ENCODE measurements around the gene SP7. TPM values are rescaled to one million over a fixed set of nuclear protein-coding genes. Genes with fewer than 3 reads are reported as not detected.

Gene SP7
- total RNA-seq, 4 donors from 2014 or later = 0.34 to 0.62 TPM; not detected in 2

- intact Hi-C loops (cut with DNase I; ENCODE audit: low total_unique reads) = no loop called here
- H3K9me3 ChIP-seq = no peaks in the 10 kb centered on the region
- peak within 1 kb of the TSS; percentile 71 to 90 for H3K4me3 ChIP-seq
- H3K36me3 ChIP-seq = no peaks in the 10 kb centered on the region
- TF ChIP-seq POLR2A (IDR thresholded peaks at IDR 0.05) (peak in 1 of 2 donors; percentile 82), CTCF (IDR thresholded peaks at IDR 0.05) (no peak)
- H3K27ac ChIP-seq = peak within 1 kb of the TSS; percentile 100
- peak; percentile 90 to 93 for DNase-seq
- no peaks in the 10 kb centered on the region for H3K27me3 ChIP-seq
- H3K4me1 ChIP-seq = peaks cover 10 to 27% of the 10 kb centered on the region in 2 donors
Observed at GRCh38 chr12:53380104-53380793, 44.1 kb upstream of the SP7 start, which contains the start of gene SP1. Gene SP1, plus strand, starts transcription at chr12:53380176. Its CDS starts 116 bp downstream, at chr12:53380292.

GRCh38 chr12:53379389-53380103 lies 43.4 kb upstream of the SP7 start:
- DNase-seq = peak; percentile 99 to 100
- Histone ChIP-seq H3K4me1 (peaks cover 10 to 22% of the 10 kb centered on the region in 2 donors), H3K36me3 (no peaks in the 10 kb centered on the region), H3K27ac (peak overlapping the region; percentile 100), H3K9me3 (no peaks in the 10 kb centered on the region), H3K27me3 (no peaks in the 10 kb centered on the region), H3K4me3 (peak overlapping the region; percentile 71 to 90)
- TF ChIP-seq CTCF (IDR thresholded peaks at IDR 0.05) (peak in 1 of 4 experiments; percentile 9), POLR2A (IDR thresholded peaks at IDR 0.05) (peak; percentile 91 to 96)
- intact Hi-C loops (cut with DNase I; ENCODE audit: low total_unique reads) = no loop called here

GRCh38 chr12:53378724-53379388 lies 42.7 kb upstream of the SP7 start:
- Histone ChIP-seq H3K9me3 (no peaks in the 10 kb centered on the region), H3K27ac (peak overlapping the region; percentile 95 to 99), H3K27me3 (no peaks in the 10 kb centered on the region), H3K36me3 (no peaks in the 10 kb centered on the region), H3K4me3 (peak overlapping the region; percentile 51 to 71), H3K4me1 (peaks cover 10 to 22% of the 10 kb centered on the region in 2 donors)
- TF ChIP-seq CTCF (IDR thresholded peaks at IDR 0.05) (peak in 1 of 4 experiments; percentile 17), POLR2A (IDR thresholded peaks at IDR 0.05) (no peak)
- intact Hi-C loops (cut with DNase I; ENCODE audit: low total_unique reads) = no loop called here
- DNase-seq = no peak

- no peaks in the 10 kb centered on the region for H3K9me3 ChIP-seq
- intact Hi-C loops (cut with DNase I; ENCODE audit: low total_unique reads) = no loop called here
- H3K27ac ChIP-seq = peak overlapping the region; percentile 95 to 99
- no peak overlapping the region for H3K4me3 ChIP-seq
- H3K4me1 ChIP-seq = peaks cover 10 to 20% of the 10 kb centered on the region in 2 donors
- TF ChIP-seq CTCF (IDR thresholded peaks at IDR 0.05) (no peak), POLR2A (IDR thresholded peaks at IDR 0.05) (no peak)
- H3K36me3 ChIP-seq = no peaks in the 10 kb centered on the region
- H3K27me3 ChIP-seq = no peaks in the 10 kb centered on the region
- DNase-seq = no peak
Observed at GRCh38 chr12:53378222-53378621, 42.1 kb upstream of the SP7 start.

Measured in uterus (tissue), 4 donors.